ENCODE data around the gene NINJ2.
A peak's percentile ranks its signal among the peaks of the same experiment; 100 is the strongest.

The NINJ2 gene

DNA sequence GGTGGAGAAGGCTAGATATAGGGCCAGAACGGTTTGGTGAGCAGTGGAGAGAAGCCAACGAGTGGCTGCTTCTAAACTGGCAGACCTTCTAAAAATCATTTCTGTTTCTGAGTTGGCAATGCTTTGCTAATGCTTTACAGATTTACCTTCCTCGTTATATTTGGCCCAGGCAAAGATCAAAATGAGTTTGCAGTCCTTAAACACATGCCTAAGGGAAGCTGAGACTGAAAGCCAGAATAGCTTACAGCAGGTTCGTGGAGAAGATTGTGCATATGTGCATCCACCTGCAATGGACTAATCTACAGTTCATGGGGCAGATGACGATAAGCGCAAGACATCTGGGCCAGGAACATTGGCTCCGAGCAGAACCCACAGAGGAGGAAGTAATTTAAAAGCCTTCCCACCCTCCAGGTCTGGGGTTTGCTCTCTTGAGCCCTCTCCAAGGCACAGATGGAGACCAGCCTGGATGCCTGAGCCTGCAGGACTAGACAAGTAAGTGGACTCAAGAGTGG lies 99.4 kb downstream of the NINJ2 start:
- no peak for DNase-seq

DNA sequence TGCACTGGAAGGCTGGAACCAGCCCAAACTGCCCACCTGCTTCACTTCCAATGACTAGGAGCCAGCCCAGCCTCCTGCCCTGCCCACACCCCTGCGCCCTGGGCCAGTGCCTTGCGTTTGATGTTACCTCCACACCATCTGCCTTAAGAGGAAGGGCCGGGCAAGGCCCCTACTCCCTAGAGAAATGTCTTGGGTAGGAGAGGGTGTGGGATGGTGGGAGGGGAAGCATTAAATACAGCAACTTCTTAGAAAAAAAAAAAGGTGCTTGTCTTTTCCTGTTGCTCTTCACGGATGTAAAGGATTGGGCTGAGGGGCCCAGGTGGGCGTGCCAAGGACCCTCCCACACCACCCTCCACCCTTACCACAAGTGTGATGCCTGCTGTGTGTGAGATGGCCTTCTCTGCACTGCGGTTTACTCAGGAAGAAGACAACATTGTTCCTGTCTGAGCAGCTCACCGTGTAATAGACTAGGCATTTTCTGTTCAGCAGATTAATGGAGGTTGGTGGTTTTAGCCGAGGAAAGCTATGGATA lies 99.9 kb downstream of the NINJ2 start:
- peak; percentile 79 for DNase-seq

DNA sequence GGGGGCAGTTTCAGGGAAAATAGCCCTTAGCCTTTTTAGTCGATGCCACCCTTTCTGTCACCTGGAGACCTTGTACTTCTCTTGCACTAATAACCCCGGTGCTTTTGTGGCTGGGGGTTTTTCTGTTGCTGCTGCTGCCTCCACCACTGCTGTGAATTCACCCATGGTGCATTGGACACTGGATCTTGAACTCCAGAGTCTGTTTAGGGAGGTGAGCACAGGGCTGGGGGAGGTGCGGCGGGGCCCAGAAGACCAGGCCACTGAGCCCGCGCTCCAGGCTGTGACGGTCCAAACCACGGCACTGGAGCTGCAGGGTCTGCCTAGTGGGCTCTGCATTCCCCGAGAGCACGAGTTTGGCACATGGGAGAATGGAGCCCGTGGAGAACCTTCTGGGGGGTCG lies 100.6 kb downstream of the NINJ2 start:
- DNase-seq = no peak

DNA sequence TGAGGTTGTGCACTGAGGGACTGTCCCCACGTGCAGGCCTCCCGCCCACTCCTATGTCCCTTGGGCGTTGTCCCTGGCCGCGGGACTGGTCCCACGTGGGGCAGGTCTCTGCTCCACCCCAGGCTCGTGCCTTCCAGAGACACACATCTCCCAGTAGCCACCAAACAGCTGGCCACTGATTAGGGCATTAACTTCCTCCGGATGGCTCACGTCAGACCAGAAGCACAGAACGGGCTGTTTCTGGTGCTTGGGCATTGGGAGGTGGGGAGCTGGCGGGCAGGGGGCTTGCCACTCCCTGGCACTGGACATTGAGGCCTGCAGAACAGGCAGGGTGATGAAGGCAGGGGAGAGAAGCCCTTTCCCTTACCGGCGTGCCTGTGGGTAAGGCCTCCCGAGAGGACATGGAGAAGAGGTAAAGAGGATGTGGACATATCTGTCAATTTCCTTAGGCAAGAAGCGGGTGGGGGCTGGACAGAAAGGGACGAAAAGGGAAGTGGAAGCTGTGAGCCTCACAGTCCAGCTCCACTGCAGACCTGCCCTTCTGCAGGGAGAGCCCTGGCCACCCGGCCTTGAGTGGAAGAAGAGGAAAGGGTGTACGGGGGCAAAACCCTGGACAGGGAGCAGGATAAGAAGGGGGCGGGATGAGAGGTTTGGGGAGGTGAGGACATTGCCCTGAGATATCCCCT lies 101.2 kb downstream of the NINJ2 start:
- DNase-seq = no peak

DNA sequence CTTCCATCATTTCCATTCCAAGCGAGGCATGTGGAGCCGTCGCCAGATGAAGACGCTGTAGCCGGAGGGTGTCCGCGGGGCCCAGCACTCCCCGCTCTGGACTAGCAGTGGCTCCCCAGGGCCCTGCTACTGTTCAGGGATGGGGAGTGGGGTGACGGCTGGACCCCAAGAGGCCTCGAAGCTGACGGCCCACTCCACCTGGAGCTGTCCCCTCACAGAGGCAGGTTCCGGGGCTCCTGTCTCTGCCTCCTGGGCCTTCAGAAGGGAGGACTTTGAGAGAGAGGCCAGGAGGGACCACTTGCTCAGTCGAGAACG lies 101.9 kb downstream of the NINJ2 start:
- DNase-seq = no peak

DNA sequence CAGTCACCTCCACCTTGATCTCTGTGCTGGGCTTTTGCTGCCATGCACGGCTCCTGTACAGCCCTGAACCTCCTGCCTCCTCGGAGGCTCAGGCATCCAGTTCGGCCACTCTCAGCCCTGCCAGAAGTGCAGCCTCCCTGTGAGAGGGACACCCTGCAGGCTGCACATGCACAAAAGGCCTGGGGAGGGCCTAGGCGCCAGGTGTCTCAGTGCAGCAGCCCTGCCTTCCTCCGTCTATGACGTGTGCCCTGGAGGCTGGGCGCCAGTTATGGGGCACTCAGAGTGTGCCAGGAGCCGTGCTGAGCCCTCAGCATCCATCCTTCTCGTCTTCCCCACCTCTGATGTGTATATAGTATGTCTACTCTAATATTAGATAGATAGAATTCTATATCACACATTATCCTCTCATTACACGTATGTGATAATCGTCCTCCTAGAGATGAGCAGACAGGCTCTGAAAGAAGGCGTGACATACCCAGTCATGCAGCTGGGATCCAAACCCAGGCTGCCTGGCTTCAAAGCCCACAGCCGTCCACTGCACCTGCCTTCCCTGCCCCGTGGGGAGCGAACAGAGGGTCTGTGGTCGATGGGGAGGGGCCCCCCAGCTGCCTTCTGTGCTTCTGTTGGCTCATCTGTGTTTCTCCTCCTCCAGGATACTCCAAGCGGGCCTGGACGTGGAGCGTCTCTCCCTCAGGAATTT lies 102.4 kb downstream of the NINJ2 start:
- no peak for DNase-seq

- no peak for DNase-seq
Measured at GRCh38 chr12:559906-560455, 103.3 kb downstream of the NINJ2 start.

DNA sequence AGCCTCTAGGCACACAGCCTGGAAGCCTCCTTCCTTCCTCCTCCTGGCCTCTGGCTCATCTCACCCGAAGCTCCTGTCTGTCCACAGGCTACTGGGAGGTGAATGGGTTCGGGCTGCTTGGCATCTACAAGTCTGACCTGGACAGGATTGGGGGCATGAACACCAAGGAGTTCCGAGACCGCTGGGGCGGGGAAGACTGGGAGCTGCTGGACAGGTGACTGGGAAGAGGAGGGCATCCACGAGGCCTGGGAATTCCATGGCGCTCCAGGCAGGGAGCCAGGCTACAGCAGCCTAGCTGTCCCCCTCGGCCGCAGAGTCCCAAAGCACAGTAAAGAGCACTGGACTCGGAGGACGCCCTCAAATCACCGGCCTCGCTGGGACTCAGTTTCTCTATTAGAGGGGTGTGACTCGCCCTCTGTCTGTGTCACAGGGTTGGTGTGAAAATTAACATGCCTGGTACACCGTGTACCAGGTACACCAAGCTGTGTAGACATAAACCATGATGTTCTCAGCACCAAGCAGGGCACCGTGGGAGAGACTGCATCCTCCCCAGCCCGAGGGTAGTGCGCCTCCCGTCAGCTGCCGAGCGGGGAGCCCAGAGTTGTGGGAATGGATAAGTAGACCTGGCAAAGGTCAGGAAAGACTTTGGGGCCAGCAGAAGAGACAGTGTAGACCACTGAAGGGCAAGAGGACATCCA lies 103.9 kb downstream of the NINJ2 start:
- no peak for DNase-seq

DNA sequence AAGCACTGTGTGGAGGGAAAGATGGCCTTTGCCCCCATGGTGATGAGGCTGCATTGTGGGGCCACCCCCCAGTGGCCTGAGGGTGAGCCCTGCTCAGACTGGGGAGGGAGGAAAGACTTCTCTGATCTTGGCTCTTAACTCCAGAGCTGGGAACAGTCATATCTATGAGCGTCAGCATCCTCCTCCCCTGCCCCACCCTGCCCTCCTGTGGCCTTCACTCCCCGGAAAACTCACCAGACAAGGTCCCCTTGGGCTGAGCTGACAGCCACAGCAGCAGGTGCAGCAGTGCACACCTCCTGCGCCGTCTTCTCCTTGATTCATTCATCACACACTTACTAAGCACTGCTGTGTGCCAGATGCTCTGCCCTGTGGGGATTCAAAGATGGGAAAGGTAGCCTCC lies 104.7 kb downstream of the NINJ2 start:
- no peak for DNase-seq

- no peak for DNase-seq
Measured at GRCh38 chr12:556498-556897, 106.7 kb downstream of the NINJ2 start.

DNA sequence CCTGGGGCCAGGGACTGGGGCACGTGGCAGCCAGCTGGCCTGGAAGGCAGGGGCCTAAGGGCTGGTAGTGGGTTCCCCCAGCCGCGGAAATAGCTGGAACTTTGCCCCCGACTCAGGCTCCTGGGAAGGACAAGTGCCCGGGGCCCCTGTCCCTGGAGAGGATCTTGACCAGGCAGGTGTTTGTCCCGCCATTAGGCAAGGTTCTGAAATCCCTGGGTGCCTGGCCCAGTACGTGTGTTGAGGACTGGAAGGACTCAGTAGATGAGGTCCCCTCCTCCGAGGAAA lies 109.3 kb downstream of the NINJ2 start:
- no peak for DNase-seq

GRCh38 chr12:553216-554000 lies 109.8 kb downstream of the NINJ2 start:
- DNase-seq = peak; percentile 26

- no peak for DNase-seq
Measured at GRCh38 chr12:552466-552865, 110.8 kb downstream of the NINJ2 start.

GRCh38 chr12:550473-551260 lies 112.6 kb downstream of the NINJ2 start:
- no peak for DNase-seq

- DNase-seq = no peak
Measured at GRCh38 chr12:549476-550082, 113.7 kb downstream of the NINJ2 start.

DNA sequence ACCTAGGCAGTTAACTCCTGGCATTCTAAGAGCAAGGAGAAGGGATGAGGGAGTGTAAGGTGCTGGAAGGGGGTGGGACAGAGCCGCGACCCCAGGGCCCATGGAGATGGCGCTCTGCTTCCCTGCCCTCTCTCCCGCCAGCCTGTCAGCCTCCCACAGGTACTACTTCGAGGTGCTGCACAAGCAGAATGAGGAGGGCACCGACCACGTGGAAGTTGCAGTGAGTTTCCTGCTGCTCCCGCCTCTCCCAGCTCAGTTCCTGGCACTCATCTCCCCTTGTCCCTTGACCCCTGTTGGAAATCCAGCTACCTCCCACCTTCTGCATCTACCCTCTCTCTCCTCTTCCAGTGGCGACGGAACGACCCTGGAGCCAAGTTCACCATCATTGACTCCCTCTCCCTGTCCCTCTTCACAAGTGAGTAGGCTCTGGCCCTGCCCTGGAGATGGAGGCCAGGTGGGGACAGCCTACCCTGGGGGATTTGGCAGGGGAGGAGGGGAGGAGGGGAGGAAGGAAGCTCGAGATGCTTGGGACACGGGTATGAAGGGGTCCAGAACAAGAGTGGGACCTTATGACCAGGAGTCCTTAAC lies 115.3 kb downstream of the NINJ2 start:
- DNase-seq = no peak

DNA sequence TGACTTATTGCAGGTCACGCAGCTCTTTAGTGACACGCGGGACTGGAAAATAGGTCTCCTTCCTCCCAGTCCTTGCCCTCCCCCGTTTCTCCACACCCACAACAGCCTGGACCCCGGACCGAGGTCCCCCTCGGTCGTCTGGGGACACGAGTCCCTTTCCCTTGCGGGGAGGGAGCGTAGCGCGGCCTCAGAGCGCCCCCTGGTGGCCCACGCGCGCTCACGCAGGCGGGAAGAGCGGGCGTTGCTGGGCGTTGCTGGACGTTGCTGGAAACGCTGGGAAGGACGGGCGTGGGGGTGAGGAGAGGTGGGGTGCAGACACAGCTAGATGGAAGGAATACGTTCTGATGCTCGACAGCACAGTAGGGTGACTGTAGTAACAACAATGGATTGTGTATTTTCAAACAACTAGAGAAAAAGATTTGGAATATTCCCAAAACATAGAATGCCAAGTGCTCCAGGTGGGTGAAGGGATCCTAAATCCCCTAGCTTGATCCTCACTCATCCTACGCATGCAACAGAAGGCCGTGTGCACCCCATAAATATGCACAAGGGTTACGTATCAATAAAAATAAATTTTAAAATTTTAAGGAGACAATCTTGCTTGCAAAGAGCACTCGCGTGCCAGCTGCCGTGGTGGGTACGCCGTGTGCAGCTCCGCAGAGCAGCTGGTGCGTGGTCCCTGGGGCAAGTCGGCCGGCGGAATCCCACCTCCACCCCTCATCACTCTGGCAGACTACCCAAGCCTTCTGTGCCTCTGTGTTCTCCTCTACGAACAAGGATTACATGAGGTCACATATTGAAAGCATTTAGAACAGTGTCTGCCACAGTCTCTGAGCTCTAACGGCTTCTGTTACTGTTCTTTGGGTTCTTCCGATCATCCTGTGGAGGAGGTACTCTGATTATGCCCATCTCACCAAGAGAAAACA lies 116.1 kb downstream of the NINJ2 start:
- peak; percentile 68 for DNase-seq

GRCh38 chr12:546265-546919 lies 116.9 kb downstream of the NINJ2 start:
- DNase-seq = no peak

- DNase-seq = no peak
Measured at GRCh38 chr12:545835-546234, 117.4 kb downstream of the NINJ2 start.
